OCI-M2 (cell line): ENCODE data around the gene BLMH.

Experiments used
- DNase-seq: peaks from one replicate; lab custom pipeline; 2025; ENCODE audit not compliant: unreplicated experiment; lab: John Stamatoyannopoulos, UW

BLMH gene

GRCh38 chr17:30291543-30292285, at the start of gene BLMH:
BLMH (minus strand) TSS chr17:30291944; CDS start chr17:30291819, 125 bp downstream.
- no peak for DNase-seq

- no peak for DNase-seq
Observed at GRCh38 chr17:30340801-30341356, 49.1 kb upstream of the BLMH start.

GRCh38 chr17:30339086-30339485, 47.3 kb upstream of the BLMH start:
- no peak for DNase-seq

DNA sequence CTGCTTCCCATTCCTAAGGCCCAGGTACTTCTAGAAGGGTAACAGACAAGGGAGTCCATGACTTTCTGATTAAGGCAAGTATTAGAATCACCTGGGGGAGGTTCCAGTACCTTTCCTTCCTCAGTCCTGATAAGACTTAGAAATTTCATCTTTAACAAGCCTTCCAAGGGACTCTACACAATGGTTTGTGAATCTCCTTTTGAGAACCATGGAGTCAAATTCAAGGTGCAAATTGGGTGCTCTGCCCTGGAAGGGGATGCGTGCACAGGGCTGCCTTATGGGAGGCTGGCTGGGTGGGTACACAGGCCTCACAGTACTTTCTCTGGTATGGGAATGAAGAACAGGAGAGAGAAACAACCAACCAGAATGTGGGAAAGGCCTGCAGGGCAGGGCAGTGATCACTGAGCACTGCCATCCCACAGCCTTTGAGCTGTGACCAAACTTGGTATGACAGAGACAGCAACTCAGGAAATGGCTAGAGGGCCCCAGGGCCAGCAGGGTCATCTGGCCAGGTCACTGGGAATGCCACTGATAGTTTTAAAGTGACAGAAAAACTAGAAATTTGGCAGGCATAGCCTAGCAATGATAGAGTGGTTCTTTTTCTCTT, 45.8 kb upstream of the BLMH start:
- no peak for DNase-seq

GRCh38 chr17:30336369-30337171, 44.8 kb upstream of the BLMH start:
- no peak for DNase-seq

DNA sequence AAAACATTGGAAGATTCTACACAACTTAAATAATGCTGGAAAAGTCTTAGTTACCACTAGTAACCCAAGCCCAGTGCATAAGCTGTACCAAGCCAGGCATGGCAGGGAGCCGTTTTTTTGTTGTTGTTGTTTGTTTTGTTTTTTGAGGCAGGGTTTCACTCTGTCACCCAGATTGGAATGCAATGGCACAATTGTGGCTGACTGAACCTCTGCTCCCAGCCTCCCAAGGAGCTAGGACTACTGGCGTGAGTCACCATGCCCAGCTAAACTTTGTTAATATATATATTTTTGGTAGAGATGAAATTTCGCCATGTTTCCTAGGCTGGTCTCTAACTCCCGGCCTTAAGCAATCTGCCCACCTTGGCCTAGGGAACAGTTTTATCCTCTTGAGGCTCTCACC, 42.7 kb upstream of the BLMH start:
- no peak for DNase-seq

- no peak for DNase-seq
Observed at GRCh38 chr17:30333503-30334360, 42.0 kb upstream of the BLMH start, which contains the start of gene TMIGD1. TMIGD1 (minus strand) TSS chr17:30334057; CDS start chr17:30332133, 1,924 bp downstream.

DNA sequence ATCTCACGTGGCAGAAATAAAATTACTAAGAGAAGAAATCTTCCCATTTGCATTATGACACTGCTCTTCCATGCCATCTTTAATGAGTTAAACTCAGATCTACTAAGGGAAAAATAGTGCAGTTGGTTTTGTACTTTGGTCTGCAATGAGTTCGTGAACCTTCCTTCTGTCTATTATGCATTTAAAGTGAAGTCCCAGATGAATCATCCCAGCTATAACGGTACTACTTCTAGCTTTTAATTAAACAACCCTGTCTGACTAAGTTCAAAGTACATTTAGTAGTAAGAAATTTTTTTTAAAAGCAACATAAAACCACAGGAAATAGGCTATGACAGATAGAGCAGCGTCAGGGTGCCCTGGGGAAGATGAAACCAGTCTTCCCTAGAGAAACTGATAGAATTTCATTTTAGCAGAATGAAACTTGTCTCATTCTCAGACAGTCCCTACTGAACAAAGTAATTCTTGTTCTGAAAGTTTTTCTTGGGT, 40.4 kb upstream of the BLMH start:
- DNase-seq, result no peak

DNA sequence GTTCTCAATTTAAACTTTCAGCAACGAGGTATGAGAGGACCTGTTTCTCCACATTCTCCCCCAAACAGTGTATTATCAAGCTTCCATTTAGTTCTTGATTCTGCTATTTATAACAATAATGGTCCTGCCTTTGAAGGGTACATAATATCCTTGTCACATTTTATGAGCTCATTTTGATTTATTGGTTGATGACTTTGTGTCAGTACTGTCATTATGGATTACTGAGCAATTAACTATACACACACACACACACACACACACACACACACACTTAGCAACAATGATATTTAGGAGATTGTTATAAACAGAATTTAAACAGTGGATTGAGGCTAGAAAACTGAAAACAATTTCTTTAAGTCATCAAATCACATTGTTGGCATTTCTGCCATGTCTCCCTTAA, 35.1 kb upstream of the BLMH start:
- DNase-seq, result no peak

GRCh38 chr17:30324723-30325122, 33.0 kb upstream of the BLMH start:
- DNase-seq, result no peak

GRCh38 chr17:30323895-30324319, 32.2 kb upstream of the BLMH start:
- no peak for DNase-seq

- no peak for DNase-seq
Observed at GRCh38 chr17:30323262-30323894, 31.6 kb upstream of the BLMH start.

DNA sequence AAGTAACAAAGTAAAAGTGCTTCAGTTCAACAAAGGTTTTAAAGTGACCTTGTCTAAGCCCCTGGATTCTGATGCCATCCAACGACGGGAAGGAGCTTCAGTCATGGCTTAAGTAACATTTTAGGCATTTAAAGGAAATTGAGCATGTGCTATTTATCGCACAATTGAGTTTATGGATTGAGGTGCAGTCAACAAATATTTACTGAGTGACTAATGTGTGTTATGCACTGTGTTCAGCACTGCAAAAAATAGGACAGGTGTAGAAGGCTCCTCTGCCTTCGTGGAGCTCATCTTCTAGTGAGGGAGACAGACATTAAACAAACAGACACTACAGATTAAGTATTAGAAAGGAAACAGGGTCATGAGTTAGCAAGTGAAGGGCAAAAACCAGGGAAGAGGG, 29.6 kb upstream of the BLMH start:
- DNase-seq, result no peak

DNA sequence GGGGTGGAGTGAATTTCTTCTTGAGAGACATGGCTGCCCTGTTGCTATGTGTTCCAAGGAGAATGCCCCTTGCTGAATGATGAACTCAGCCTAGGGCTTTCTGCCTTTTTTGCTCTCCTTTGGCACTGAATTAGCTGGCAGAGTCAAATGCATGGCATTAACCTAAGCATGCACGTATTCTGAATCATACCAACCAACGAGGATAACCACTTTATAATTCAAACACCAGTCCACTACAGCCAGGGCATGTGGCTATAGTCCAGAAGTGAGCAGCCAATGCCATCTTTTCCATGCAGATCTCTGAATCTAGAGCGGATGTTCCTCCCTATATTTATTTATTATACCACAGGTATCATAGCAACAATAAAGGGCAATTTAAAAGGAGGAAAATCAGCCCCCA, 26.4 kb upstream of the BLMH start:
- DNase-seq, result no peak

DNA sequence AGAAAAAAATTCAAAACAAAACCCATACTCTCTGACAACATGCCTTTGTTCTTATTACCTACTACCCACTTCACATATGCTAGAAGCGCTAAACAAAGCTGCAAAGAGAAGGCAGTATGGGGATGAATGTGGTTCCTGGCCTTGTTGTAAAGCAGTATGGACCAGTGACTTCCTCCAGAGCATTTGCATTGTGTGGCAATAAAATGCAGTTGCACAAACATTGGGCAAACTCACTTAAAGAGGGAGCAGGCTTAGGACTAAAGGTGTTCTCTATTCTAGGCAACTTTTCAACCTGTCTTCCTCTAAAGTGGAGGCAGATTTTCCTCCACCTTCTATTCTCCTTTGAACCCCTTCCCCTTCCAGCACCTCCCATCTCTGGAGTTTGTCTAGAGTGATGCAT, 25.0 kb upstream of the BLMH start:
- DNase-seq, result no peak

DNA sequence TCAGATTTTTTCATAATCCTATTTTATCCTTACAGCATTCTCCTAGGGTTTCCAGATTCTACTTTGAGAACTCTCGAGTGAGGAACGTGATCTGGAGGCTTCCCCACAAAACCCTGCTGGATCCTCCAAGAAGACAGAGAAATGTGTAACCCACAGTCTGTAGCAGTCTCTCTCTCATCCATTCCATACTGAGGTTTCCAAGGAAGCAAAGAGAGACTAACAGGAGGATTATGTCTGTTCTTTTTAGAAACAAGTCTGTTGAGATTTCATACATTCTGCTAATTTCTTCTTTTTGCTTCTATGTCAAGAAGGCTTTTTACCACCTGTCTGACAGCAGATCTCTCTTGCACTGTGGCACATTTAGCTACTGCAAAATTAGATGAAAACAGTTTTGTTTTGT, 23.4 kb upstream of the BLMH start:
- DNase-seq, result no peak

- DNase-seq, result no peak
Observed at GRCh38 chr17:30314474-30314873, 22.7 kb upstream of the BLMH start.

GRCh38 chr17:30312226-30312625, 20.5 kb upstream of the BLMH start:
- no peak for DNase-seq

- no peak for DNase-seq
Observed at GRCh38 chr17:30310562-30310961, 18.8 kb upstream of the BLMH start.

GRCh38 chr17:30309591-30309990, 17.8 kb upstream of the BLMH start:
- DNase-seq, result no peak
